Kidney tubule cell (primary cell): Measurements from ENCODE around the gene SGCE.

Experiments
- DNase-seq: peaks from one replicate; pipeline ENCODE4 v3.0.0-alpha.2; 2018; ENCODE audit warnings: low spot score

The SGCE gene

DNA sequence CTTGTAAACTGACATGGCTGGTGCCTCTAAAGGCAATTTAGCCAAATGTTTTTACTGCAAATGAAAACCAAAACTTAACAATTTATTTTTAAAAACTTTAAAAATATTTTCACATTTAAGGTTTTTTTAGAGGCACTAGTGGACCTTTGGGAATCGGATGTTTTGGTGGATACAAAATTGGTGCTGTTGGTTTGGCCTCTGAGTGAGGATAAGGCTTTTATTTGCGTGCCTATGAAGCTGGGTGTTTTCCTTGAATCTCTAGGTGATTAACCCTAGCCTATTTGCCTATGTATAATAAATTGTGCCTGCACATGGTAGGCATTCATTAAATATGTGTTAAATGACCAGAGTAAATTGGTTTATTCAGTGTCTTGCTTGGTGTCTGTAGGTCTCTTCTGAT is 2.9 kb upstream of the SGCE start:
- DNase-seq: no peak

DNA sequence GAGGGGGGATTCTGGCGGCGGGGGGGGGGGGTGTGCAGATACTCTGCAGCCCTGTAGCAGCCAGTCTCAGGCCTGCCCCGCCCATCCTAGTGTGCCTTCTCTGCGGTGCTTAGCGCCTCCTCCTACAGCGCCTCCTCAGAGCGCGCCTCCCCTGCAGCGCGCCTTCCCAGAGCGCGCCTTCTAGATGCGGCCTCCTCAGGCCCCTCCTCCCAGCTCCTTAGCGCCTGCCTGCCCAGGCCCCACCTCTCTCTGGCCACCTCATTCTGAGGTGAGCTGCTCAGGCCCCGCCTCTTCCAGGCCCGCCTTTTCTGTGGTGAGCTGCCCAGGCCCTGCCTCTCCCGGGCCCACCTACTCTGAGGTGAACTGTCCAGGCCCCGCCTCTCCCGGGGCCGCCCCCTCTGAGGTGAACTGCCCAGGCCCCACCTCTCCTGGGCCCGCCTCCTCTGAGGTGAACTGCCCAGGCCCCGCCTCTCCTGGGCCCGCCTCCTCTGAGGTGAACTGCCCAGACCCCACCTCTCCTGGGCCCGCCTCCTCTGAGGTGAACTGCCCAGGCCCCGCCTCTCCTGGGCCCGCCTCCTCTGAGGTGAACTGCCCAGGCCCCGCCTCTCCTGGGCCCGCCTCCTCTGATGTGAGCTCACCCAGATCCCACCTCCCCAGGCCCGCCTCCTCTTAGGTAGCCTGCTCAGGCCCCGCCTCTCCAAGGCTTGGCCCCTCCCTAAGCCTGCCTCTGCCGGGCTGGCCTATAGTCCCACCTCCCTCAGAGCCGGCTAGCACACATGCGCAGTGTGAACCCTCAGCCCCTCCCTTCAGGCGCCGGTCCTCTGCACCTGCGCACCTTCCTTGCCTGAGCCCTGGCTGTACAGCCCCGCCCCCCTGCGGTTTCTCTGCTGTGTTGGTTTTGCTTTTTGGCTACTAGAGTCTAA is 2.1 kb upstream of the SGCE start:
- DNase-seq: peak; percentile 98

DNA sequence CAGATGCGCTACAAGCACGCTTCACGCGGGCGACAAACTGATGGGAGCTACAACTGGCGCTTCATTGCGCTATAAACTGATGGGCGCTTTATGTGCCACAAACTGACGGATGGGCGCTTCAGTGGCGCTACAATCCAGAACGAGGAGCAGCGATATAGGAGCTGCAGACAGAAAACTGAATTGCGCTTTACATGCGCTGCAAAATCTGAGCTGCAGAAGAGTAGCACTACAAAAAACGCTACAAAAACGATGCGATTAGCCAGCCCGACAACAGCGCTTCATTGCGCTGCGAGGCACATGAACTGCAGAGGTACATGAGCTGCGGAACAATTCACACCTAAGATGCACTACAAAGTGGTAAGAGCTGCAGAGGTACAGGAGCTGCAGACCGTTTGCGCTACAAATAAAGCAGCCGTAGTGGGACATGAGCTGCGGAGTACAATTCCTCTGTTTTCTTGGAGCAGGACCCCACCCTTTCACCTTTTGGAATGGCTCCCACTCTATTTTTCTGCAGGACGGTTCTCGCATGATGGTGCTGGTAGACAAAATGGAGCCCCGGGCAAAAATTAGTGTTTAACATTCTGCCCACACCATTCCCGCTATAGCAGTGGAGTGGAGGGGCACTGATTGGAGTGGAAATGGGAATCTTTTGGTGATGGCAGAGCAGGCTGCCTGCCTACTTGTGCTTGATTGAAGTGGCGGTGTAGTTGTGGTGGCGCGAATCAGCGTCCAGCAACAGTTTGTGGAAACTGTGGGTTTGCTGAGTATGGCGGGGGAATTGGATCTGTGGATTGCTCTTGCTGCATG is 1.2 kb upstream of the SGCE start:
- DNase-seq: peak; percentile 48

- DNase-seq: no peak
Observed at GRCh38 chr7:94656658-94656924, 658 bp upstream of the SGCE start.

DNA sequence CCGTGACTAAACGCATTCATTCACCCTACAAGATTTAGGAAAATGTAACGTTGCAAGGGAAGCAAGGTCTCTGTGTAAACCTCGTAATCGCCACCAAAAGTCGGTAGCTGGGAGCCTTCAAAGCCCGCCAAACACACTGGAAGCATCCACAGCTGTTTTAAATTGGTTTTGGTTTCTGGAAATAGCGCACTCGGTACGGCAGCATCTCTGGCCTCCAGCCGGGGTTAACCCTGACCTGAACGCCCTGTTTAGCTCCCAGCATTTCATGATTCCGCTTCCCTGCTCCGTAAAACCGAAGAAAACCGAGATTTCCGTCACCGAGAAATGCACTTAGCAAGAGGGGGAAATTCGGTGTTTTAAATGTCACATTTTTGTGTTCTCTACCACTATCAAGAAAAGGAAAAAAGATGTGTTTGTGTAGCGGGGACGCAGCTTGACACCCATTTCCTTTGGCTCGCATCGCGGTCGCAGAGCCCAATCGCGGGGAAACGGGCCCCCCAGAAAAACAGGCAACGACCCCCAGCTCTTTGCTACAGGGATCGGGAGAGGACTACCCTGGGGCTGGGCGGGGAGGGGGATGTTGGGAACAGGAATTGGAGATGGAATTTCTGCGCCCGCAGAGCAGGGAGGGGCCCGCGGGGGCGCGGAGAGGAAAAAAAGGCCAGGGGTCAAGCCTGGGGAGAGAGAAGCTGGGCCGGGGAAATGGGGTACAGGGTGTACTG is 646 bp downstream of the SGCE start:
- DNase-seq: peak; percentile 47

- no peak for DNase-seq
Observed at GRCh38 chr7:94654783-94655125, 1.2 kb downstream of the SGCE start.

DNA sequence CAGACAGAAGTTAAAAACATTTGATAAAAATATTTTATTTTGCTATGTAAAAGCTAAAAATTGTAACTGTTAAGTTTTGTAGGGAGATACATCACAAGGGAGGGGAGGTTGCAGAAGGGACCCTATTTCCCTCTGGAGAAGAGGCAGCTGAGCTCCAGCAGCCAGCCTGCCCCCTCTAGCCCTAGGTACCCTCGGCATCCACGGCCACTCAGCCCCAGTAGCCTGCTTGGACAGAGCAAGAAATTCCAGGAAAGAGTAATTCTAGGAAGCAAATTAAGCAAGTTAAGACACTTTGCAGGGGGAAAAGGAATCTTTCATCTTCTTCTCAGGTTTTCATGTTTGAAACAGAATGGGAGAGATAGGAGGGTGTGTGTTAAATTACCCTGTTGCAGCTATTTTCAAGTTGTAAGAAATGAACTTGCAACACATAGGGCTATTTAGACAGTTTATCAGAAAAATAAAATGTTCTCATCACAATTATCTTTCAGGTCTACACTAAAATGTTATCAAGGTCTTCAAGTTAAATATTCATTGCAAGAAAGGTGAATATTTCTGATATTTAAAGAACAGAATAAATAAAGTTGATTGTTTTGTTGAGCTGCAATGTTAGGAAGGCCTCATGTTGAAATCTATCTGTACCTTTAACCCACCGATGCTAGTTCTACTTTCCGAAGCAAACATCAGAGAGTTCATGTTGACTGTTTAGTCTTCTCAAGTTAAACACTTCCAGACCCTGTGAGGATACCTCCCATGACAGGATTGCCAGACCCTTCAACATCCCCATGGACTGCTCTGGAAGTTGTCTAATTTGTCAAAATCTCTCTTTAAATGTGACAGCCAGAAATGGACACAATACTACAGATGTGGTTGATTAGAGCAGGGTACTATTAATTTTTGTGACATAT is 5.5 kb downstream of the SGCE start:
- no peak for DNase-seq

GRCh38 chr7:94649450-94649849 is 6.5 kb downstream of the SGCE start:
- DNase-seq: no peak

GRCh38 chr7:94648731-94649130 is 7.2 kb downstream of the SGCE start:
- no peak for DNase-seq

- no peak for DNase-seq
Observed at GRCh38 chr7:94647295-94647694, 8.6 kb downstream of the SGCE start.

GRCh38 chr7:94643771-94644545 is 12.0 kb downstream of the SGCE start:
- peak; percentile 25 for DNase-seq

DNA sequence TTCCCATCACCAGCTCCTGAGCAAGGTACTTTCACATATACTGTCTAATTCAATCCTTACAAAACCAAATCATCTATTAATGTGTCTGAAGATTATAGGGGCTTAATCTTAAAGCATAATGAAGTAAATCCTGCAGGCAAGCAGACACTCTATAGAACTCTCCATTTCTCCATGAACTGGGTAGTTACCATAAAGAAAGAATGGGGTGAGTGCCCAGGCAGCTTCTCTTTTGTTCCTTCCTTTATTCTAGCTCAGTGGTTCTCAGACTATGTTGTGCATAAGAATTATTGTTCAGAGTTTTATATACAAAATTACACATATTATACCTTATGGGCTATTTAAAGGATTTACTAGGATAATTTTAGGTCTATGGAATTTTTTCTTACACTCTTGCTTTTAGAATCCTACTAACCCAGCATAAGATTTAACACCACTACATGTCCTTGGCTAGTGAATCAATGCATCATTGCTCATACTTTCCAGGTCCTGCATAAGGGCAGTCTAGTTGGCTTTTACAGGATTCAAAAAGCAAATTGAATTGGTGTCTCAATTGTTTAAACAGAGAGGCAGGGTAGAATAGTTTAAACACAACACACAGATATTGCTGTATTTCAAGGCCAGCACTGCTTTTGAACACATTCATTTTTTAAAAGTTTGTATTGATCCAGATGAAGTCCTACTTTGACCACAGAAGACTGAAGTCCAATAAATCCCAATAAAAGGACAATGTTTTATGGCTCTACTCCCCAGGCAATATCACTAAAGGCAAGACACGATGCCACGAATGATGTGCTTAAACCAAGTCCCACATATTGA is 12.9 kb downstream of the SGCE start:
- no peak for DNase-seq

- DNase-seq: no peak
Observed at GRCh38 chr7:94639384-94639783, 16.5 kb downstream of the SGCE start.

DNA sequence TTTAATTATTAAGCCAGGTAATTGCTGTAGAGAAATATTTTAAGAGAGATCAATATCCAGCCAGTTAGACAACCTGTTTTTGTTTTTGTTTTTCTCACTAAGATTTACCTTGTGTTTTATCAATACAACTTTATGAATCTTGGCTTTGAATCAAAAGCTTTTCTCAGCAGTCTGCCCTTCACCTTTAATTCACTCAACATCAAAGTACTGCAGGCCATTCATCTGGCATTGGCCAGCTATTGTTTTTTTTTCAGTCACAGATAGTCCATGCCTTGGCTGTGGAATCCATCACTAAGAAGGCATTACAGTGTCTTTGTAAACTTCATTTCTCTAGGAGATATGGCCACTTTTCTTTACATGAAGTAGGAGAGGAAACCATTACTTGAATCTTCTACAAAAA is 20.2 kb downstream of the SGCE start:
- no peak for DNase-seq

- no peak for DNase-seq
Observed at GRCh38 chr7:94634502-94634901, 21.4 kb downstream of the SGCE start.

DNA sequence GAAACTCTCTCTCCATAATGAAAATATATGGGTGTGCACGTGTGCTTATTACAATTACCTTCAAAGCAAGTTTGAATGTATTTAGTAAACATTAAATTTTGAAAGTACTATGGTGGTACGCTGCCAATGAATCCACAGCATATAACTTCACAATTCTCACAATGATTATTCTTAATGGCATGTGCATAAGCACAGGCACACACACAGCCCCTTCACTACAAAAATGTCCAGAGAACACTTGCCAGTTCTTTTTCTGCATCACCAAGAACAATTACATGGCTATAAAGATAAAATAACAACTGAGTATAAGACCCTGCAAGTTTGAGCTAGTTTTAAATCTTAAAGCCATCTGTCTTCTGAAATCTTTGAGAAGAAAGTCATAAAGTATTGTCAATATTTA is 22.2 kb downstream of the SGCE start:
- no peak for DNase-seq

- no peak for DNase-seq
Observed at GRCh38 chr7:94633014-94633341, 23.0 kb downstream of the SGCE start.

- DNase-seq: peak; percentile 85
Observed at GRCh38 chr7:94632338-94633013, 23.5 kb downstream of the SGCE start.

DNA sequence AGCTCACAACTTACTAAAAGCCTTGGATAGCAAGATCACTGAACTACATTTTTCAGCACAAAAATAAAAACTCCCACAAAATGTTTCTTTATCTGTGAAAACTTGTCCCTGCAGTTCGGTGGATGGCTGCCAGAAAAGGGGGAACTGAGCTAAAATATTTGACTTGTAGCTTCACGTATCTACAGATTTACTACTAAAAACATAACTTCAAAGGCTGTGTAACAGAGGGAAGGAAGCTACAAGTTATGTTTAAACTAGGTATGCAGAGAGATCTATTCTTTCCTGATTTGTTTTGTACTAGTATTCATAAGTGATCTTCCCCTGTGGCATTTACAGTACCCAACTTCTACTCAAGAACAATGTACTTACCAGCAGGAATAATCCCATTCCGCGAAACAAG is 25.1 kb downstream of the SGCE start:
- DNase-seq: no peak

DNA sequence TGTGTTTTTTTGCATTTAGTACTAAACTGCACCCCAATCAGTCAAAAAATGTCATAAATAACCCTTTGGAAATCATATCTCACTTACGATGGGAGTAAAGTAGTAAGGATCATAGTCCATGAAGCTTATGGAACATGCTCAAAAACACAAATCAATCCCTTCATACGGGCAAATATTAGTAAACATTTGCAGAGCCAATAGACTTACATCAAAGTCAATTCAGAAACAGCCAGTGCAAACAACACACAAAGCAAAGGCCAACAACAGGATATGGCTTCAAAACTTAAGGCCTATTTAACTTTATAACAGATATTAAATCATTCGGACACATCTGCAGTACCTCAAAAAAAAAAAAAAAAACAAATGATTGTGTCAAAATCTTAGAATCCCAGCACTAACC is 32.1 kb downstream of the SGCE start:
- no peak for DNase-seq
